GM19438 (cell line): ENCODE measurements around the gene PPP1R3F.

Experiments
- ATAC-seq: cut with Tn5 transposase; IDR thresholded peaks from one replicate; pipeline ENCODE4 v1.9.1; 2021; ENCODE audit warnings: low read depth; ENCODE audit not compliant: unreplicated experiment

Gene PPP1R3F

DNA sequence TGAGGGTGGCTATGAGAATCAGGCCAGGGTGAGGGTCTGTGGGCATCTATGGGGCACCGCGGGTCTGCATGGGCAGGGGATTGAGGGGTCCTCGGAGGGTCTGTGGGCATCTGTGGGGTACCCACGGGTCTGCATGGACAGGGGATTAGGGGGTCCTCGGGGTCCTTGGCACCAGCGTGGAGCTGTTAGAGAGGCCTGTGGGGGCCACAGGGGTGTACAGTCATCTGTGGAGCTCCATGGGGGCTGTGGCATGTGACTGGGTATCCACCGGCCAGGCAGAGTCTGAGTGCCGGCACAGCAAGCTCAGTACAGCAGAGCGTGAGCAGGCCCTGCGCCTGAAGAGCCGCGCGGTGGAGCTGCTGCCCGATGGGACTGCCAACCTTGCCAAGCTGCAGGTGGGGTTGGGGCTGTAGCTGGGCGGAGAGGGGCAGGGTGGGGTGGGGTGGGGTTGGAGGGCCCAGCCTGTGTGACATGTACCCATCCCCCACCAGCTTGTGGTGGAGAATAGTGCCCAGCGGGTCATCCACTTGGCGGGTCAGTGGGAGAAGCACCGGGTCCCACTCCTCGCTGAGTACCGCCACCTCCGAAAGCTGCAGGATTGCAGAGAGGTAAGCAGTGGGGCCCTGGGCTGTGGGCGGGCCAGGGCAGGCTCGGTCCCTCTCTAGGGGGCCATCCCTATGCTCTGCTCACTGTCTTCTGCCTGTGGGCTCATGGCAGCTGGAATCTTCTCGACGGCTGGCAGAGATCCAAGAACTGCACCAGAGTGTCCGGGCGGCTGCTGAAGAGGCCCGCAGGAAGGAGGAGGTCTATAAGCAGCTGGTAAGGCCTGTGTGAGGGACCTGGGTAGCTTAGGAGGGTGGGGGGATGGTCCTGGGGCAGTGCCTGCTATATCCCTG lies 21.4 kb upstream of the PPP1R3F start:
- no peak for ATAC-seq

DNA sequence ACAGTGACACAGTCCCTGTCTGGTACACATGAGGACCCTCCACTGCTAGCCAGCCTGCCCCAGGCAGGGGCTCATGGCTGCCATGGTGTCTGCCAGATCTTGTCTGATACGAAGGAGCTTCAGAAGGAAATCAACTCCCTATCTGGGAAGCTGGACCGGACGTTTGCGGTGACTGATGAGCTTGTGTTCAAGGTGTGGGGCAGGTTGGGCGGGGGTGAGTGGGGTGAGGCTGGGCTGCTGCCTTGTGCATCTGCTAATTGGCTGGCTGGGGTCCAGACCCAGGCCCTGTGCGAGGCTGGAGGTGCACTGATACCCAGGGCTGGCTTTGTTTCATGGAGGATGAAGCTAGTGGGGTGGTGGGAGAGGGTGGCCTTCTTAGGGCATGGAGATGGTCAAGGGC lies 20.5 kb upstream of the PPP1R3F start:
- ATAC-seq = no peak

DNA sequence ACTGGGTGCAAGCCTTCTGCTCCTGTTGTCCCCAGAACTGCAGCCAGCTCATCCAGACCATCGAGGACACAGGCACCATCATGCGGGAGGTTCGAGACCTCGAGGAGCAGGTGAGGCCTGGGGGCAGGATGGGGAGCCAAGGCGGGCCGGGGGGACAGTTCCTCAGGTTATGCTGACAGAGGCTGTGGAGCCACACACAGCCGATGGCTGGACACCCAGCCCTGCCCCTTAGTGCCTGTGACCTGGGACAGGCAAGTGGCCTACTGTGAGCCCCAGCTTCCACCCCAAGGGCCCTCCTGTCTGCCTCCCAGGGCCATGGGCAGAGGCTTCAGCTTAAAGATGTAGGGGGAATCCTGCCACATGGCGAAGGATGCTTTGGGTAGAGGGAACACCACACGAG lies 20.0 kb upstream of the PPP1R3F start:
- ATAC-seq = no peak

DNA sequence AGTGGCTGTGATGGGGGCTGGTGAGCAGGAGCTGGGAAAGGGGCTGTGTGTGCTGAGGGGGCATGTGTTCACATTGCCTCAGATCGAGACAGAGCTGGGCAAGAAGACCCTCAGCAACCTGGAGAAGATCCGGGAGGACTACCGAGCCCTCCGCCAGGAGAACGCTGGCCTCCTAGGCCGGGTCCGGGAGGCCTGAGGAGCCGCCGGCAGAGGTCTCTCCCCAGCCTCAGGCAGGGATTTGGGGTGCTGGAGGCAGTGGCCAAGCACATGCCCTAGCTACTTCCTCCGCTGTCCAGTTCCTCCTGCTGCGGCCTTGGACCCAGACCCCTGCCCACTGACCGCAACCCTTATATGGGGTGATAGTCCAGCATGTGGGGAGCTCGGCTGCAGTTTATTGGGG lies 19.5 kb upstream of the PPP1R3F start:
- no peak for ATAC-seq

DNA sequence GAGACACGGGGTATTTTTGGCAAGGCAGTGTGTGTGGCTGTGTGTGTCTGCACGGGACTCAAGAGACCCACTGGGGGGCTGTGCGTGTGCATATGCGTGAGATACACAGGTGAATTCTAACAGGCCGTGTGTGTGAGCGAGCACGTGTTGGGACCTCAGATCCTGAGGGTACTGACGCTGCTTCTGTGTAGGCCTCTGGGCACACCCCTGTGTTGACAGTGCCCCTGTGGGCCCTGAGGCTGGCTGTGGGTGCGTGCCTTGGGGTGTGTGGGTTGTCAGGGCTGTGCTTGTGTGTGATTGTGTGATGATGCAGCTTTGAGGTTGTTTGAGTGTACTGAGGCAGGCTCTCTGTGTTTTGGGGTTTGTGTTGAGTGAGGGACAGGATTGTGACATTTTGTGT lies 19.0 kb upstream of the PPP1R3F start:
- ATAC-seq = no peak

DNA sequence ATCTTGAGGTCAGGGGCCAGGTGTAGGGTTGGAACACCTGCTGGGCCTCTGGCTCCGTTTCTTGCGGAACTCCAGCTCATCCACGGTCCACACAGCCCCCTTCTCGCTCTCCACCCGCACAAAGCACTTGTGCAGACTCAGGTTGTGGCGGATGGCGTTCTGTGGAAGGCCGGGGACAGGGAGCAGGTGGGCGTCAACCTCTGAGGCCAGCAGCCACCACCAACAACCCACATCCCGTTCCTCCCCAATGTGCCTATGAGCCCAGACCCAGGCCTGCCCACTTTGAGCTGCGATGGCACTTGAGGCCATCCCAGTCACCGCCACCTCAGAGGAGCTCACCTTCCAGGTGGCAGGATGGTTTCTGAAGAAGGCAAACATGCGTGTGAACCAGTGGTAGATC lies 18.3 kb upstream of the PPP1R3F start:
- no peak for ATAC-seq

DNA sequence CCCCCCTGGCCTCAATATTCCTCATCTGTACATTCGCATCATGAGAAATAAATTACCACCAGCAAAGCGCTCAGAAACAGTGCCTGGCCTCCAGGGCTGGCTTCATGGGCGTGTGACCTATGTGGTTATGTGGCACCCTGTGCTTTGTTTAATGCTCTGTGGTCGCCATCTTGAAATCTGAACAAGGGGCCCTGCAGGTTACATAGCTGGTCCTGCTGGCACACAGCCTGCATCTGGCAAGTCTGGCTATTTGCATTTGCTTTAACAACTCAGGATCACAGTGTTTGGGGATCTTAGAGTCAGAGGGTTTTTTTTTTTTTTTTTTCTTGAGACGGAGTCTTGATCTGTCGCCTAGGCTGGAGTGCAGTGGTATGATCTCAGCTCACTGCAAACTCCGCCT lies 15.0 kb upstream of the PPP1R3F start:
- no peak for ATAC-seq

DNA sequence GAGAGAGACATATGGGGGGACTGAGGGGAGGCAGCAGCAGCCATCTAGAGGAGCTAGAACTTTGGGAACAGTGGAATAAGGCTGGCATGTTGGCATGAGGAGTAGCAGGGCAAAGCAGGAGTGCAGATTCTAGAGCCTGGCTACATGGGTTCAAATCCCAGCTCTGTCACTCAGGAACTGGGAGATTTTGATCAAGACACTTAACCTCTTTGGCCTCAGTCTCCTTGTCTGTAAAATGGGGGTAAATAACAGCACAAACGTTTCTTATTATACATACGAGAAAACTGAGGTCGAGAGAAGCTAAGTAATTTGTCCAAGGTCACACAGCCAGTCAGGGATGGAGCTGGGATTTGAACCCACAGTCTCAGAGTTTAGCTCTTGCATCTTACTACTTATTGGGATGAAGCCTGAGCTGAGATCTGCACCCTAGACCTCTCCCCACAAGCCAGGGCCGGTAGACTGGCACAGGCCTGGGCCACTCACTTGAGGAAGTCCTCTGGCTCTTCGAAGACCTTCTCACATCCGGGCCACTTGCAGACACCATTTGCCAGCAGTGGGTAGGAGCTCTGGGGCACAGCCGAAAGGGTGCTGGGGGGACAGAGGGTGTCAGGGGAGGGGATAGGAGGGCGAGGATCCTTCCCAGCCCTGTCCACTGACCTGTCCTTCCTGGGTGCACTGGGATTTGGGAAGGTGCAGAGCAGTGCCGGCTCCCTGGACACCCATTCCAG lies 13.2 kb upstream of the PPP1R3F start:
- ATAC-seq = no peak

DNA sequence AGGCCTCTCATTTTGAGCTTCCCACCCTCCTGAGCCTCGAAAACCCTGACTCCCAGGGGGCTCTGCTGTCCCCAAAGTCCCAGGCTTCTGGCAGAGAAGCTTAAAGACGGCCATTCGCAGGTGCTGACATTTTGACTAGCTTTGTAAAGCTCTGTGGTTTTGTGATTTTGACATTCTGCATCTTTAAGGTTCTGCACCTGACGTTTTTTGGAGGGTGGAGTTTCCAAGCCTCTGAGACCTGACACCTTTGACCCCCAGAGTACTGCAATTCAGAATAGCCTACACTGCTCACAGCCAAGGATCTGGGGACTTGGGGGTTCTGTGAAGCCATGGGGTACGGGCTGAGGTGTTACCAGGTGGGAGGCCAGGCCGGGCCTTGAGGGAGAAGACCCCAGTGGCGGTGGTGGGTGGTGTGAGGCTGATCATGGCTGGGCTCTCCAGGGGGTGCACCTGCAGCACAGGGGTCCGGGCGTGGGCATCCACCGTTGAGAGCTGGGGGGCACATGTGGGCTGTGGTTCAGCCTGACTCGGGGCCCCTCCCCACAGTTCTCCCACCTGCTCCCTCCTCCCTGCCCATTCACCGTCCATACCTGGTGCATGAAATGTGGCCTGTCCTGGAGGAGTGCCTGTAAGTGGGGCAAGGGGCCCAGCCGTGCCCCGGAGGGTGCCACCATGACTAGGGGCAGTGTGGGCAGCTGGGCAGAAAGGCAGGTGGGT lies 12.4 kb upstream of the PPP1R3F start:
- ATAC-seq = no peak

DNA sequence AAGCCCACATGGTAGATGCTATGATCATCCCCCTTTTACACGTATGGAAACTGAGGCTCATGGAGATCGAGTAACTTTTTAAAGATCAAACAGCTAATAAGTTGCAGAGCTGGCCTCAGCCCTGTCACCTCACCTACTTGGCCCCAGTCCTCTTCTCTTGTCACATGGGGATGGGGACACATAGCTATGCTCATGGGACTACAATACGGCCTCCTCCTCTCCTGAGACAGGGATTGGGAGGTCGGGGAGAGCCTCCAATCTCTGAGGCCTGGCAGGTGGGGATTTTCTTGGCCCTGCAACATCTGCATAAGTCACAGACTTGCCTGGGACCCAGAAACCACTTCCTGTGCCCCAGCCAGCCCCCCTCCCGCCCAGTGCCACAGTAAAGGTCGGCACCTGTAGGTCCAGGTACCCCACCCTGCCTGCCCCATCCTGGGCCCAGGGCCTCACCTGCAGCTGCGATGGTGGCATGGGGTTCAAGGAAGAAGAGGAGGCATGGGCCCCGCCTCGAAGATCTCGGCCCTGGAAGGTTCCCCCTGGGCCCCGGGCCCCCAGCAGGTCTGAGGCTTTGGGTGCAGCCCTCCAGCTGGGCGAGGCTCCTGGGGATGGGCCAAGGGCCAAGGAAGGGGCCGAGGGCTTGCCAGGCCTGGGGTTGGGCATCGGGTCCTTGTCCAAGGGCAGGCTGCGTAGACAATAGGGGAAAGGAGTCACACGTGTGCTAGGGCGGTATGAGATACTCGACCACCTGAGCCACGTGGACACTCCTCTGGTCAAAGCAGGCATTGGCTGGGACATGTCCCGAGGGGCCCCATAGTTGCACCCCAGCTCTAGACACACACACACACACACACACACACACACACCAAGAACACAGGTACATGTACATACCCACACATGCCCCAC lies 11.5 kb upstream of the PPP1R3F start:
- no peak for ATAC-seq

DNA sequence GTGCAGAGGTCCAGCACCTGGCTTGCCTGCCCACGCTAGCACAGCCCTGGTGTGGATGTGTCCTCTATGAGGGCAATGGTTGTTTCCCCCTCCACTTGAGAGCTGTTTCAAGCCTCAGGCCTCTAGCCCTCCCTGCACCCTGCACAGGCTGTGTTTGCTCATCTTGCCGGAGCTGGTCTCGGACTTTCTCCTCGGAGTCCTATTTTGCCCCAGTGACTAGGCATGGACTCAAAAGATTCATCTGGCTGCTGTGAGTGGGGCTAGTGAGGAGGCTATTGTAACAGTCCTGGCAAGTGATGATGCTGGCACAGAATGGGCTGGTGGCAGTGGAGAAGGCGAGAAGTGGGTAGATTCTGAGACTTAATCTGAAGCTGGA lies 10.9 kb upstream of the PPP1R3F start:
- ATAC-seq = no peak

DNA sequence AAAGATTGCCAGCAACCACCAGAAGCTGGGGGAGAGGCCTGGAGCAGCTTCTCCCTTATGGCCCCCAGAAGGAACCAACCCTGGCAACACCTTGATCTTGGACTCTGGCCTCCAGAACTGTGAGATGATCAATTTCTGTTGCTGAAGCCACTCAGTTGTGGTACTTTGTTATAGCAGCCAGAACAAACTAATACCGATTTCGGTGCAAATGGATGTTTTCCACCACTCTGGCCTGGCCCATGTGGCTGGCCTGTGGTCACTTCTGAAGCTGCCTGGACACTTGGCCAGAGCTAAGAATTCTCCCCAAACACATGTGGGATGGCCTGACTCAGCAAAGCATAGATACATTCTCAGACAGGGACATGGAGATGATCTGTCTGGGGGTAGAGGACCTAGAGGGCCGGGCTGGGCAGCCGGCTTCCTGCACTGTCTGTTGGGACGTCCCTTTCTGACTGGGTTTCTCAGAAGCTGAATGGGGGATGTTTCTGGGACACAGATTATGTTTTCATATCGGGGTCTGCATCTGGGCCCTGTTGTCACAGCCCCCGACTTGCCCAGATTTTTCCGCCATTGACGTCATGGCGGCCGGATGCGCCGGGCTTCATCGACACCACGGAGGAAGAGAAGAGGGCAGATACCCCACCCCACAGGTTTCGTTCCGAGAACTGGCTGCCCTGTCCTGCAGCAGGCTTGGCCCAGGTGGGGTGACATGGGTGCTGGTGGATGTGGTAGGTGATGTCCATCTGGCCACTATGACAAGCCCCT lies 9.2 kb upstream of the PPP1R3F start:
- ATAC-seq = no peak

DNA sequence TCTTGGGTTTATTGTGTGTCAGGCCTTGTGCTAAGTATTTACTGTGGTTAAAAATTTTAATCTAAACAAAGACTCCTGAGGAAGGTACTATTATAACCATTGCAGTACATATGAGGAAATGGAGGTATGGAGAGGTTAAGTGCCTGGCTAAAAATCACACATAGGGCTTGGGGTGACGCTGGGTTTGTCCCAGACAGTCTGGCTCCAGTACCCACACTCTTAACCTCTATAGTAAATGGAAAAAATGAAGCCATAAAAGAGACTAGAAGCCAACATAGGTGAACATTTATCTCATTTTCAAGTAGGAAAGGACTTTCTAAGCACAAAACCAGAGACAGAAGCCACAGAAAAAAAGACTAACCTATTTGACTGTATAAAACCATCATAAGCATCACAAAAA lies 7.0 kb upstream of the PPP1R3F start:
- no peak for ATAC-seq

DNA sequence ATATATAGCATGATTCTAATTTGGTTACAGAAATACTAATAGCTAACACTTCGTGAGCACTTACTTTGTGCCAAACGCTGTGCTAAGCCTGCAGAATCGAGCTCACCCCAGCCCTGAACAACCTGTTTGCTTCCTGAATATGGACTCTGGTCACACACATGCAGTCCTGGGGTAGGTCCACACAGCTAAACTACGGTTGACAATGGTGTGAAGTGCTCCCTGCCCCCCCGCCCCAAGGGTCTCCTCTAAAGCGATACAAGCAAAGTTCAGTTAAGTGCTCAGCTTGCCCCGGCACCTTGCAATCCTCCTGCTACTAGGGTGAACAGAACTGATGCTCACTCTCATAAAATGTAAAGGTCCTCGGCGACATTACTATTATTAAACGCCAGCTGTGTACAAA lies 6.0 kb upstream of the PPP1R3F start:
- no peak for ATAC-seq

DNA sequence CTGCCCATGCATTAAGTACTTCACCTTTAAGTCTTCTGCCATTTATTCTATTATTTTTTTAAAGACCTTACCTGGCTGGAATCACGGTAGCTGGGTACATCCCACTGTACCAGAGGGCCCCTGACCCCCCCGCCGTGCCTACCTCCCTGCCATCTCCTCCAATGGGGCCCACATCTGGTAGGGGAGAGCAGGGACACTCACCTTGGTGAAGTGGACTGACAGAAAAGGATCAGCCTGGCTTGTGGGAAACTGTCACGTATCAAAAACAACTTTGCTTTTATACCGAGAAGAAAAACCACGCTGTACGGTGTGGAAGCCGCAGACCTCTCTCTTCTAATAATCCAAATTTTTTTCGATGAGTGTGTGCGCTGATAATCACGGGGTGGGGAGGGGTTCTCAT lies 5.1 kb upstream of the PPP1R3F start, which contains the start of gene FOXP3:
FOXP3 (minus strand) TSS at position 251 of the 400 bp plus-strand sequence. CDS start 6,205 bp downstream, outside the sequence.
- ATAC-seq = no peak

DNA sequence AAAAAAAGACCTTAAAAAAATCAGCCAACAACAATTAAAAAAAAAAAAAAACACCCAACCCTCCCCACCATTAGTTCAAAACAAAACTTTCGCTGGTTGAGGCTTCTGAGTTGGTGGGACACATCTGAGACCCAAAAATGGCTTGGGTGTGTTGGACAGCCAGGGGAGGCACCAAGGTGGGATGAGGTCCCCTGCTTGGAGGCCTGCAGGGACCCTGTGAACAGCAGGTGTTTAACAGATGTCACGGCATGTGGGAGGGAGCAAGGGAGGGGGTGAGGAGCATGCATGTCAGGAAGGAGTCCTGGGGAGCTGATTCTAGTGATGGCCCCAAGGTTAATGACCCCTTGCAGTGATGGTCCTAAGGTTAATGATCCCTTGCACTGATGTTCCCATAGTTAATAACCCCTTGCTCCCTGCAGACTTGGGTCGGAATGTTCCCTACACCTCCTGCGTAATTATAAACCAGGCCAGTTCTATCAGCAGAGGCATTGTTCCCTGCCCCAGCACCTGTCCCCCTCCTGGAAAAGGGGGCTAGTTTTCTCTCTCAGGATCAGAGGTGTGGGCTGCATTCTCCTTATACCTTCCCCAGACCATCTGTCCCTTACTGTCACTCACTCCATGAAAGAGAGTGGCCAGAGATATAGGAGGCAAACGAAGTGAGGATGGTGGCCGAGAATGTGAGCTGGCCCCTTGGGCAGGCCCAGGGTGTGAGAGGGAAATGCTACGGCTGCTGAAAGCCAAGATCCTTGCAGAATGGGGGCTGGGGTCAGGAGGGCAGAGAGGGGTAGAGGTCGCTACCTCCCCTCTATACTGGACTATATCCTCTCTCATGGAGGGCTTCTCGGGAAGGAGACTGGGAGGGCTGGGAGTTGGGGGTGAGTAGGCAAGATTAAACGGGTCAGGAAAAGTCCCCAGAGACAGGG lies 2.8 kb upstream of the PPP1R3F start:
- no peak for ATAC-seq

DNA sequence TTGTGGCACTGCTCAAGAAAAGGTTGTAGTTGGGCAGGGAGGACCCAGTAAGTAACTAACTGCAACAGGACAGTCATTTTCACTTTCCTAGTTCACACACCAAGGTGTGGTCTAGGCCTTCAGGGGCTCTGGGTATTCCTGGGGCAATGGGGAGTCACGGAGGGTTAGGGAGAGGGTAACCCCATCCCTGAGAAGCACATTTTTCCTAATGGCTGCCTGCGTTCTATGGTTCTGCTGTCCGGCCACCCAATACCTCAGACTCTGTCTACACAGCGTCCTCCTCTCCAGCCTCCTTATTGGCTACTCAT lies 937 bp upstream of the PPP1R3F start:
- no peak for ATAC-seq

DNA sequence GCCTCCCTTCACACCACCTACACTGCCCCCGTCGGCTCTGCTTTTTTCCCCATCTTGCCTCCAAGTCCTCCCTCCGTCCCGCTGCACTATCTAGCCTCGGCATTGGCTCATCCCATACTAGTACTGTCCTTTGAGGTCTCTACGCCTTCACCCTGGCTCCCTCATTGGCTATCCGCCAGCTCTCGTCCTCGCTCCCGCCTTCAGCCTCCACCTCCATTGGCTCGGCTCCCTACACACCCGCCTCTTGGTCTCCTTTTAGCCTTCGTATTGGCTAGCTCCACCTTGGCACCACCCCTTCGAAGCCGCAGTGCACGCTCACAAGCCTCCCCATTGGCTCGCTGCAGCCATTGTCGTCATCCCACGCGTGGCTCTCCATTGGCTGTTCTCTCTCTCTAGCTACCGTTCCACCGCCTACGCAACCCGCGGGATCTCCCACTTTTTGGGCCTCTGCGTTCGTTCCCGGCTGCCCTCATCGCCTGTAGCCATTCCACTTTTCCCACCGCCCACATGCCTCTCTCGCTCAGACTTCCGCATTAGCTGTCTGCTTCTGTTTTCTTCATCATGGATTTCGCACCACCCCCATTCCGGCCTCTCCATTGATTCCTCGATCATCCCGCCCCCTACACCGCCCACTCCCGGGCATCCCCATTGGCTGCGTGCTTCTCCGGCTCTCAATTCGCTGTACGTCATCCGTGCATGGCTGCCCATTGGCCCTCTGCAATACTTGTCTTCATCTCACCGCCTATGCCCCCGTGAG lies 405 bp upstream of the PPP1R3F start:
- ATAC-seq = peak; percentile 86
